Measurements from ENCODE around the gene TOGARAM2.

The TOGARAM2 gene

DNA sequence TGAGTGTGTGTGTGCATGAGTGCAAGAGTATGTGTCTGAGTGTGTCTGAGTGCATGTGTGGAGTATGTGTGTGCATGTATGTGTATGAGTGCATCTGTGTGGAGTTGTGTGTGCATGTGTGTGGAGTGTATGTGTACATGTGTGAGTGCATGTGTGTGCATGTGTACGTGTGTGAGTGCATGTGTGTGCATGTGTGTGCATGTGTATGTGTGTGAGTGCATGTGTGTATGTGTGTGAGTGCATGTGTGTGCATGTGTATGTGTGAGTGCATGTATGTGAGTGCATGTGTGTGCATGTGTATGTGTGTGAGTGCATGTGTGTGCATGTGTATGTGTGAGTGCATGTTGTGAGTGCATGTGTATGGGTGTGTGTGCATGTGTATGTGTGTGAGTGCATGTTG lies 23.7 kb downstream of the TOGARAM2 start:
- in situ Hi-C loops (cut with MboI; ENCODE audit: low sequenced_read_pairs, unreplicated experiment) = no loop called here
- no peak for DNase-seq (ENCODE audit: low spot score)
- TF ChIP-seq, protein P1, sequence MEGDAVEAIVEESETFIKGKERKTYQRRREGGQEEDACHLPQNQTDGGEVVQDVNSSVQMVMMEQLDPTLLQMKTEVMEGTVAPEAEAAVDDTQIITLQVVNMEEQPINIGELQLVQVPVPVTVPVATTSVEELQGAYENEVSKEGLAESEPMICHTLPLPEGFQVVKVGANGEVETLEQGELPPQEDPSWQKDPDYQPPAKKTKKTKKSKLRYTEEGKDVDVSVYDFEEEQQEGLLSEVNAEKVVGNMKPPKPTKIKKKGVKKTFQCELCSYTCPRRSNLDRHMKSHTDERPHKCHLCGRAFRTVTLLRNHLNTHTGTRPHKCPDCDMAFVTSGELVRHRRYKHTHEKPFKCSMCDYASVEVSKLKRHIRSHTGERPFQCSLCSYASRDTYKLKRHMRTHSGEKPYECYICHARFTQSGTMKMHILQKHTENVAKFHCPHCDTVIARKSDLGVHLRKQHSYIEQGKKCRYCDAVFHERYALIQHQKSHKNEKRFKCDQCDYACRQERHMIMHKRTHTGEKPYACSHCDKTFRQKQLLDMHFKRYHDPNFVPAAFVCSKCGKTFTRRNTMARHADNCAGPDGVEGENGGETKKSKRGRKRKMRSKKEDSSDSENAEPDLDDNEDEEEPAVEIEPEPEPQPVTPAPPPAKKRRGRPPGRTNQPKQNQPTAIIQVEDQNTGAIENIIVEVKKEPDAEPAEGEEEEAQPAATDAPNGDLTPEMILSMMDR (IDR thresholded peaks at IDR 0.05; ENCODE audit: borderline replicate concordance, control extremely low read depth, extremely low read depth, insufficient read depth, missing control alignments) = no peak

DNA sequence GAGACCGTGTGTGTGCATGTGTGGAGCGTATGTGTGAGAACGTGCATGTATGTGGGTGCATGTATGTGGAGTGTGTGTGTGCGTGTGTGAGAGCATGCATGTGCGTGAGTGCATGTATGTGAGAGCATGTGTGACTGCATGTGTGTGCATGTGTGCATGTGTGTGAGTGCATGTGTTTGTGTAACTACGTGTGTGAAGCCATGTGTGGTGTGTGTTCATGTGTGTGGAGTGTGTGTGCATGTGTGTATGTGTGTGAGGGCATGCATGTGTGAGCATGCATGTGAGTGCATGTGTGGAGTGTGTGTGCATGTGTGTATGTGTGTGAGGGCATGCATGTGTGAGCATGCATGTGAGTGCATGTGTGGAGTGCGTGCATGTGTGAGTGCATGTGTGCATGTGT lies 24.2 kb downstream of the TOGARAM2 start:
- DNase-seq (ENCODE audit: low spot score) = no peak
- TF ChIP-seq, protein P1 (IDR thresholded peaks at IDR 0.05; ENCODE audit: borderline replicate concordance, control extremely low read depth, extremely low read depth, insufficient read depth, missing control alignments) = no peak
- in situ Hi-C loops (cut with MboI; ENCODE audit: low sequenced_read_pairs, unreplicated experiment) = no loop called here

DNA sequence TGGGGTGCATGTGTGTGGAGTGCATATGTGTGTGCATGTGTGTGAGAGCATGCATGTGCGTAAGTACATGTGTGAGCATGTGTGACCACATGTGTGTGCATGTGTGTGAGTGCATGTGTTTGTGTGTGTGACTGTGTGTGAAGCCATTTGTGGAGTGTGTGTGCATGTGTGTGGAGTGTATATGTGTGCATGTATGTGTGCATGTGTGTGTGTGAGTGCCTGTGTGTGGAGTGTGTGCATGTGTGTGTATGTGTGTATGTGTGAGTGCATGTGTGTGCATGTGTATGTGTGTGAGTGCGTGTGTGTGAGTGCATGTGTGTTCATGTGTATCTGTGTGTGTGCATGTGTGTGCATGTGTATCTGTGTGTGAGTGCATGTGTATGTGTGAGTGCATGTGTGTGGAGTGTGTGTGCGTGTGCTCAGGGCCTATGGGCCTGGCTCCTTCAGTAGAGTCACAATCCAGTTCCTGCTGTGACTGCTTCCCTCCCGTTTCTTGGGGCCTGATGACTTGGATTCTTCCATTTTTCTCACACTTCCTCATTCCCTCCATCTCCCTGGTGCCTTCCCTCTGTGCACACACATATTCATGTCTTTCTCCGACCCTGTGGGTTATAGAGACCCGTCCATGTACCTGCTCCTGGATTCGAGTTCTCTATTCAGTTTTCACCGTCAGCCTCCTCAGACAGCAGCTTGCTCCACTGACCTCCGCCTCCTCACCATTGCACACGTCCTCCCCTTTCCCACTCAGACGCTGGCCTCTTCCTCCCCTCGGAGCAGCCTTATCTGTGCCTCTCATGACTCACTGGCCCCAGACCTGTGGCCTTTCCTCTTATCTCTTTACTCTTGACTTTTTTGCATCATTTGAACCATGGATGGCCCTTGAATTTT lies 25.2 kb downstream of the TOGARAM2 start:
- no peak for DNase-seq (ENCODE audit: low spot score)
- TF ChIP-seq, protein P1 (IDR thresholded peaks at IDR 0.05; ENCODE audit: borderline replicate concordance, control extremely low read depth, extremely low read depth, insufficient read depth, missing control alignments) = no peak
- in situ Hi-C loops (cut with MboI; ENCODE audit: low sequenced_read_pairs, unreplicated experiment) = no loop called here

DNA sequence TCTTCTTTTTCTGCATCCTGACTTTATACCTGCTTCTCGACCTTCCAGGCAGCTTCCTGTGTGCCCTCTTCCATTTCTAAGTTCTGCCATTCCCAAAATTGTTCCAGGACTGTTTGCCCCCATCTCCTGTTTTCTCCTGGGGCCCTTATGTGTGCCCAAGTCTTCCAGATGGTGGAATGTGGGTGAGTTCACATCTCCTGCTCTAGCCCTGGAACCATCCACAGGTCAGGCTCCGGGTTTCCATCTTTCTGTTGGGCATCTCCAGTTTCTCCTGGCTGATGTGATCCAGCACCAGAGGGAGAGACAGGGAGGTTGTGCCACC lies 25.8 kb downstream of the TOGARAM2 start:
- DNase-seq (ENCODE audit: low spot score) = no peak
- in situ Hi-C loops (cut with MboI; ENCODE audit: low sequenced_read_pairs, unreplicated experiment) = no loop called here
- TF ChIP-seq, protein P1 (IDR thresholded peaks at IDR 0.05; ENCODE audit: borderline replicate concordance, control extremely low read depth, extremely low read depth, insufficient read depth, missing control alignments) = no peak

DNA sequence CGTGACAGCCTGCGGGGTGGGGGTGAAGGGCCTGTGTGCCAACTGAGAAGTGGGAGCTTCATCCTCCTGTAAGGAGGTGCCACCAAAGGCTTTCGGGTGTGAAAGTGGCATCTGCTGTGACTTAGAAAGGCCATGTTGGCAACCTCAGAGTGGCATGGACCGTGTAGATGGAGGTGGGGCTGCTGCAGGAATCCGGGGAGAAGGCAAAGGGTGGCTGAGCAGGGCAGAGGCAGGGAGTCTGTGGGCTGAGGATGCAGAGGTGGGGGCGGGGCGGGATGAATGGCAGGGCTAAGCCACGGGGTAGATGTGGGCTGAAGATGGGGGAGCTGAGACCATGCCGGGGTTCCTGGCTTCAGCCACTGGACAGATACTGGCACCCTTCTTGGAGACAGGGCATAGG lies 28.2 kb downstream of the TOGARAM2 start:
- TF ChIP-seq, protein P1 (IDR thresholded peaks at IDR 0.05; ENCODE audit: borderline replicate concordance, control extremely low read depth, extremely low read depth, insufficient read depth, missing control alignments) = no peak
- in situ Hi-C loops (cut with MboI; ENCODE audit: low sequenced_read_pairs, unreplicated experiment) = no loop called here
- DNase-seq (ENCODE audit: low spot score) = no peak

DNA sequence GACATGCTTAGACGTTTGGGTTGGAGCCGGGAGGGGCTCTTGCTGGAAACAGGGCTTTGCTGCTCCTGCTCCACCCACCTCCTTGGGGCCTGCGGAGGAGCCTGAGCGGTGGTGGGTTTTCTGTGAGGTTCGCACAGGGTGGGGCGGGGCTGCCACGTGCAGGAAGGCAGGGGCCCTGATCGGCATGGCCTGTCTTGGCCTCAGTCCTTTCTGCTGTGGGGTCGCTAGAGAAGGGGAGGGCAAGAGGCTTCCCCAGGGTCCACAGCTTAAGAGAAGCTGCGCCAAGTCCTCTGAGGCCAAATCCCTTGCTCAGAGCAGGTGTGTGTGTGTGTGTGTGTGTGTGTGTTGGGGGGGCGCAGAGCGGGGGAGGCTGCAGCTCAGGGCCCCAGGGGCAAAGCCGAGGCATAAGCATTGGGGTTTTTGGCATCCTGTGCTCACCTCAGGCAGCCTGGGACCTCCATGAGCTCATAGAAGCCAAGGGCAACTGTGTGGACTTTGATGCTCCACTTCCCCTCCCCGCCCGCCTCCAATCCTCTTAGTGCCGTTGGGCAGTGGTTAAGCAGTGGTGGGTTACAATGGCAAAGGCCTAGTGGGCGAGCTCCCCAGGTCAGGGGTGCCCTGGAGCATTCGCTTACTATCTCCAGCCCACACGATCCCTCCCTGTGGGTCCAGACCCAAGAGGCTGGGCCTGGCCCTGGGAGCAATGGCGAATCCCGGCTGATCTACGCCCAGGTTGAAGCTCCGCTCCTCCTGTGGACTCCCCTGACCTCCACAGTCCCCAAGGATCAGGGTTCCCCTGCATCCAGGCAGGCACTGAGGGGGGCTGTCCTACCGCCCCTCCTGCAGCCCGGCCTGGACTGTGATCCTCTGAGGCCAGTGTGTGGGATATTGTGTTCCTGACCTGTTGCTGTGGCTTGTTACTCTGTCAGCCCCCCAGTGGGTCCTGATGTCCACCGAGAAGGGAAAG lies 28.9 kb downstream of the TOGARAM2 start:
- in situ Hi-C loops (cut with MboI; ENCODE audit: low sequenced_read_pairs, unreplicated experiment) = no loop called here
- no peak for DNase-seq (ENCODE audit: low spot score)
- TF ChIP-seq, protein P1 (IDR thresholded peaks at IDR 0.05; ENCODE audit: borderline replicate concordance, control extremely low read depth, extremely low read depth, insufficient read depth, missing control alignments) = no peak

Data from GM13976 (cell line).